Coronary artery (tissue), 2 donors: ENCODE results near the gene ME3.

ENCODE experiments used
- DNase-seq: peaks from one replicate; pipeline ENCODE4 v3.0.0-alpha.2; 2017; ENCODE audit warnings: low spot score
- H3K27ac ChIP-seq, 2 donors: fragments of 200-600 bp; sonication (generic); one replicate each; pipeline ENCODE4 v1.5.1; 2016 to 2019
- H3K4me3 ChIP-seq: fragments of 200-600 bp; sonication (generic); 2 replicates; pipeline ENCODE4 v1.5.1; 2016; ENCODE audit warnings: mild to moderate bottlenecking, moderate library complexity
- CTCF ChIP-seq: fragments of 200-600 bp; sonication (generic); IDR thresholded peaks from one replicate; pipeline ENCODE4 v1.5.1; 2019; ENCODE audit warnings: antibody characterized with exemption

Gene ME3

GRCh38 chr11:86519064-86519911 lies 153.1 kb downstream of the ME3 start:
- no peak overlapping the region for H3K4me3 ChIP-seq
- H3K27ac ChIP-seq, result peak overlapping the region; percentile 36 to 85
- TF ChIP-seq CTCF, result no peak
- no peak for DNase-seq

- no peak overlapping the region for H3K4me3 ChIP-seq
- no peak for DNase-seq
- H3K27ac ChIP-seq, result peak overlapping the region in 1 of 2 donors; percentile 85
- TF ChIP-seq CTCF, result no peak
These were observed 154.2 kb downstream of the ME3 start for GRCh38 chr11:86518211-86518610.

- no peak for TF ChIP-seq CTCF
- H3K27ac ChIP-seq, result no peak overlapping the region
- no peak for DNase-seq
- H3K4me3 ChIP-seq, result no peak overlapping the region
These were observed 154.9 kb downstream of the ME3 start for GRCh38 chr11:86517557-86517956.

GRCh38 chr11:86515297-86516094 lies 156.9 kb downstream of the ME3 start:
- Histone ChIP-seq H3K27ac (no peak overlapping the region), H3K4me3 (no peak overlapping the region)
- DNase-seq, result no peak
- TF ChIP-seq CTCF, result no peak

GRCh38 chr11:86514453-86514852 lies 158.0 kb downstream of the ME3 start:
- DNase-seq, result no peak
- TF ChIP-seq CTCF, result no peak
- H3K27ac ChIP-seq, result no peak overlapping the region
- no peak overlapping the region for H3K4me3 ChIP-seq

GRCh38 chr11:86513746-86514373 lies 158.6 kb downstream of the ME3 start:
- no peak overlapping the region for H3K27ac ChIP-seq
- DNase-seq, result no peak
- TF ChIP-seq CTCF, result no peak
- no peak overlapping the region for H3K4me3 ChIP-seq
